Measurements from ENCODE around the gene IGF1R. TPM values are rescaled to one million over a fixed set of nuclear protein-coding genes. Genes with fewer than 3 reads are reported as not detected.

IGF1R gene
- total RNA-seq, 4 donors from 2014 or later: 59.6 to 172 (median 88.5) TPM

- no peak overlapping the region for H3K4me3 ChIP-seq (ENCODE audit: low read depth, poor library complexity, severe bottlenecking)
Observed at GRCh38 chr15:98772895-98773294, 124.6 kb downstream of the IGF1R start.

DNA sequence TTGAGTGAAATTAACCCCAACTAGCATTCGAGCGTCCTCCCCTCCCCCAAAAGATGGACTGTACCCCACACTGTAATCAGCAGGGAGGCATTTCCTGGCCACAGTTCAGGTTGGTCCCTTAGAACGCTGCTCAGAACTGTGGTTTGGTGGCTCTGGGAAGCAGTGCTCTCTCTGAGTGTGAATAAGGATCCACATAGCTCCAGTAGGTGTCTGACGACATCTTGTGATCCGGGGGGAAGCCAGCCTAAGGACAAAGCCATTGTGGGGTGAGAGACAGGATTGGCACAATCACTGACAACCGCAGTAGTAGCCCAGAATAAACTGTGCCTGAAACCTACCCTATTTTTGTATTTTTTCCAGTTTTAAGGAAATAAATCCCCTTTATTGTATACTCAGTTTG is 125.3 kb downstream of the IGF1R start:
- intact Hi-C loops (cut with DNase I; ENCODE audit: low total_unique reads): no loop called here
- no peak for DNase-seq (ENCODE audit: low spot score in 2 of 2)
- WGBS, 2 donors: 84 to 86% methylated on average over 6 of the region's 6 CpGs
- H3K4me3 ChIP-seq (ENCODE audit: low read depth, poor library complexity, severe bottlenecking): no peak overlapping the region
- TF ChIP-seq, protein P1, sequence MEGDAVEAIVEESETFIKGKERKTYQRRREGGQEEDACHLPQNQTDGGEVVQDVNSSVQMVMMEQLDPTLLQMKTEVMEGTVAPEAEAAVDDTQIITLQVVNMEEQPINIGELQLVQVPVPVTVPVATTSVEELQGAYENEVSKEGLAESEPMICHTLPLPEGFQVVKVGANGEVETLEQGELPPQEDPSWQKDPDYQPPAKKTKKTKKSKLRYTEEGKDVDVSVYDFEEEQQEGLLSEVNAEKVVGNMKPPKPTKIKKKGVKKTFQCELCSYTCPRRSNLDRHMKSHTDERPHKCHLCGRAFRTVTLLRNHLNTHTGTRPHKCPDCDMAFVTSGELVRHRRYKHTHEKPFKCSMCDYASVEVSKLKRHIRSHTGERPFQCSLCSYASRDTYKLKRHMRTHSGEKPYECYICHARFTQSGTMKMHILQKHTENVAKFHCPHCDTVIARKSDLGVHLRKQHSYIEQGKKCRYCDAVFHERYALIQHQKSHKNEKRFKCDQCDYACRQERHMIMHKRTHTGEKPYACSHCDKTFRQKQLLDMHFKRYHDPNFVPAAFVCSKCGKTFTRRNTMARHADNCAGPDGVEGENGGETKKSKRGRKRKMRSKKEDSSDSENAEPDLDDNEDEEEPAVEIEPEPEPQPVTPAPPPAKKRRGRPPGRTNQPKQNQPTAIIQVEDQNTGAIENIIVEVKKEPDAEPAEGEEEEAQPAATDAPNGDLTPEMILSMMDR (IDR thresholded peaks at IDR 0.05): no peak
- no peak for TF ChIP-seq POLR2A (IDR thresholded peaks at IDR 0.05)

More at GRCh38 chr15:98772895-98773294, 124.6 kb downstream of the IGF1R start:
- no peak for DNase-seq (ENCODE audit: low spot score in 2 of 2)
- intact Hi-C loops (cut with DNase I; ENCODE audit: low total_unique reads): no loop called here
- 83 to 90% methylated on average over 3 of the region's 3 CpGs for WGBS, 2 donors
- TF ChIP-seq, protein P1 (IDR thresholded peaks at IDR 0.05): no peak
- no peak for TF ChIP-seq POLR2A (IDR thresholded peaks at IDR 0.05)

DNA sequence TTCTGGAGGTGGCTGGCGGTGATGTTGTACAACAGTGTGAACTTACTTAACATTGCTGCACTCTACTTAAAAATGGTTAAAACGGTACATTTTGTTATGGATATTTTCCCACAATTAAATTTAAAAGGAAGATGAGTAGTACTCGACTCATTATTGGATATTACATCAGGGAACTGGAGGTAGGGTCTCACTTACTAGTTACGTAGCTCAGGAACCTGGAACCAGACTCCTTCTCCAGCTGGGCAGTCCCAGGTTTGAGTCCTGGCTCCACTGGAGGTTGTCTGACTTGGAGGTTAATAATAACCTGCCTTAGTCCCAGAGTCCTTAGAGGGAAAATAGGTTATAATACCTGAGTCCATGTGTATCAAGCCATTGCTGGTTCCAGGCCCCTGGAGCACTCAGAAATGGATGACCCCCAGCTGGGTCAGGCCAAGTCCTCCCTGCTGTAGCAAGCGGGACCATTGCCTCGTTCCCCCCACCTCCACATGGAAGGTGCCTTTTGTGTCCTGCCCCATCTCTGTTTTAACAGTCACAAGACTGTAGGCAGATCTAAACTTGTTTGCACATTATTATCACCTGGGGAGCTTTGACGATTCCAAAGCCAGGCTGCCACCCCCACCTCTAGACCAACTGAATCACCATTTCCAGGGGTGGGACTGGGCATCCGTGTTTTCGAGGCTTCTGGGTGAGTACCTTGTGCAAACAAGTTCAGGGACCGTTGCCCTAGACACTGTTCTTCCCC is 126.6 kb downstream of the IGF1R start:
- DNase-seq (ENCODE audit: low spot score in 2 of 2): peak; percentile 59 to 80
- no peak for TF ChIP-seq POLR2A (IDR thresholded peaks at IDR 0.05)
- TF ChIP-seq, protein P1 (IDR thresholded peaks at IDR 0.05): no peak
- WGBS, 2 donors: 47 to 72% methylated on average over 10 of the region's 10 CpGs
- intact Hi-C loops (cut with DNase I; ENCODE audit: low total_unique reads): no loop called here
- H3K4me3 ChIP-seq (ENCODE audit: low read depth, poor library complexity, severe bottlenecking): no peak overlapping the region

DNA sequence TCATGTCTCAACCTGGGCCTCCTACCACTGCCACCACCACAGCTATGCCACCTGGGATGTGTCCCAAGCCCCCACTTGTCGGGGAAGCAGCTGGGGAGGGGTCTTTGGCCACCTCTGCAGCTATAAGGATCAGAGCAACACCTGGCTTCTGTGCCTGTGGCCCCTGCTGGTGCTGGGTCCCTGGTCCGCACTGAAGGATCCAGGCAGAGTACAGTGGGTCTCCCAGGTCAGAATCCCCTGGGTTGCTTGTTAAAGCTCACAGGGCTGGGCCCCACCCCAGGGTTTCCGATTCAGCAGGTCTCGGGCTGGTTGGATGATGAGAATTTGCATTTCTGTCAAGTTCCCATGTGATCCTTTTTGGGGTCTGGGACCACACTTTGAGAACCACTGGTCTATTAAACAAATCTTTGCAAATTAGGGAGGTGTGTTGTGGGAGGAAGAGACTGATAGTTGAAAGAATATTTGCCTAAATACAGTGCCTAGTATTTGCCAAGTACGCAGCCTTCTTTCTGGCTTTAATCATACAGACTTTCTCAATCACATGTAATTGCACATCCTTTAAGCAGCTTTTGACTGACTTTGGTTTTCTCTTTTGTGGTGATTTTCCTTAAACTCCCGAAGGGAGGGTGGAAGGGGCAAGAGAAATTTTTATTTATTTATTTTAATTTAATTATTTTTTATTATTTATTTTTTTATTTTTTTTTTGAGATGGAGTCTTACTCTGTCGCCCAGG is 127.3 kb downstream of the IGF1R start:
- no peak for DNase-seq (ENCODE audit: low spot score in 2 of 2)
- H3K4me3 ChIP-seq (ENCODE audit: low read depth, poor library complexity, severe bottlenecking): no peak overlapping the region
- no peak for TF ChIP-seq POLR2A (IDR thresholded peaks at IDR 0.05)
- TF ChIP-seq, protein P1 (IDR thresholded peaks at IDR 0.05): no peak
- intact Hi-C loops (cut with DNase I; ENCODE audit: low total_unique reads): no loop called here
- WGBS, 2 donors: 56 to 65% methylated on average over 6 to 7 of the region's 7 CpGs

- intact Hi-C loops (cut with DNase I; ENCODE audit: low total_unique reads): no loop called here
- TF ChIP-seq POLR2A (IDR thresholded peaks at IDR 0.05): no peak
- TF ChIP-seq, protein P1 (IDR thresholded peaks at IDR 0.05): no peak
- WGBS, 2 donors: 40 to 51% methylated on average over 16 of the region's 16 CpGs
- DNase-seq (ENCODE audit: low spot score in 2 of 2): peak in 1 of 2 donors; percentile 84
- no peak overlapping the region for H3K4me3 ChIP-seq (ENCODE audit: low read depth, poor library complexity, severe bottlenecking)
Observed at GRCh38 chr15:98776607-98777281, 128.4 kb downstream of the IGF1R start.
